Colonic mucosa (tissue), 4 donors: ENCODE data around the gene ZNF91. TPM values are rescaled to one million over a fixed set of nuclear protein-coding genes. Genes with fewer than 3 reads are reported as not detected.

ENCODE experiments used
- DNase-seq: peaks from one replicate; pipeline ENCODE4 v3.0.0-alpha.2; 2020
- H3K27ac ChIP-seq: fragments of 200-600 bp; one replicate; pipeline ENCODE4 v1.8.0; 2021
- H3K27me3 ChIP-seq: fragments of 200-600 bp; one replicate; pipeline ENCODE4 v1.8.0; 2021
- H3K36me3 ChIP-seq: fragments of 200-600 bp; one replicate; pipeline ENCODE4 v1.8.0; 2021
- H3K4me1 ChIP-seq: fragments of 200-600 bp; one replicate; pipeline ENCODE4 v1.8.0; 2021; ENCODE audit warnings: mild to moderate bottlenecking
- H3K4me3 ChIP-seq: fragments of 200-600 bp; one replicate; pipeline ENCODE4 v1.8.0; 2021
- H3K9ac ChIP-seq, 2 donors: one replicate each; pipeline ENCODE4 v1.7.0; 2013; ENCODE audit warnings: control low read depth in 2 of 2, low read depth in 2 of 2, low read length in 2 of 2
- H3K9me3 ChIP-seq: fragments of 200-600 bp; one replicate; pipeline ENCODE4 v1.8.0; 2021
- intact Hi-C: fragments of 100-400 bp; cut with DNase I; formaldehyde crosslinking; loops from one replicate; pipeline ENCODE4 v1.14.1; 2022
- total RNA-seq, 2 donors: library from RNA; stranded (reverse); fragmentation: NEBNext Ultra II Directional in 1 of 2; extraction: Animal tissue kit (Norgen Biotek cat#: 25700) in 1 of 2; gene quantifications; one replicate each; pipeline ENCODE4 v1.2.1, GENCODE V29; 2021
- TF ChIP-seq, protein P1 (sequence below): fragments of 200-600 bp; IDR thresholded peaks from one replicate; pipeline ENCODE4 v1.8.0; 2022; ENCODE audit warnings: antibody characterized with exemption, mild to moderate bottlenecking
- donor health status: healthy.
- donor health status: DM: no; HTN: no; CAD: no.
- donor health status: DM: no; HTN: no; CAD: no.

The ZNF91 gene
- total RNA-seq, 2 donors from 2014 or later, result 70.8 to 80.5 TPM

DNA sequence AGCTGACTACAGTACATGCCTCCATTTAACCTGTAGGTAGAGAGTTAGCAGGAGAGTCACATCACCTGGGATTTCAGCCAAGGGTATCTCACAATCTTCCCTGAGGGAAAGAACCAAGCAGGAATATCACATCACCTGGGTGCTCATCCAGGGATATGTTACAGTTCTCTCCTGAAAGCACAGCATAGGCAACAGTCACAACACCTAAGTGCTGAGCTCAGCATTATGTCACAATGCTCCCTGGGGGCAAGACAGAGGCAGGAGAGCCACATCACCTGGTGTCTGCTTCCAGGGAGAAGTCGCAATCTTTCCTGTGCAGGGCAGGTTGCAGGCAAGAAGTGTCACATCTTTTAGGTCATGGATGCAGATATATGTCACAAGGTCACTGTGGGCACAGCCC is 9.4 kb upstream of the ZNF91 start:
- no peak for DNase-seq
- H3K9ac ChIP-seq, result no peak overlapping the region
- intact Hi-C loops, result no loop called here
- no peaks in the 10 kb centered on the region for H3K9me3 ChIP-seq
- no peaks in the 10 kb centered on the region for H3K36me3 ChIP-seq
- TF ChIP-seq, protein P1, sequence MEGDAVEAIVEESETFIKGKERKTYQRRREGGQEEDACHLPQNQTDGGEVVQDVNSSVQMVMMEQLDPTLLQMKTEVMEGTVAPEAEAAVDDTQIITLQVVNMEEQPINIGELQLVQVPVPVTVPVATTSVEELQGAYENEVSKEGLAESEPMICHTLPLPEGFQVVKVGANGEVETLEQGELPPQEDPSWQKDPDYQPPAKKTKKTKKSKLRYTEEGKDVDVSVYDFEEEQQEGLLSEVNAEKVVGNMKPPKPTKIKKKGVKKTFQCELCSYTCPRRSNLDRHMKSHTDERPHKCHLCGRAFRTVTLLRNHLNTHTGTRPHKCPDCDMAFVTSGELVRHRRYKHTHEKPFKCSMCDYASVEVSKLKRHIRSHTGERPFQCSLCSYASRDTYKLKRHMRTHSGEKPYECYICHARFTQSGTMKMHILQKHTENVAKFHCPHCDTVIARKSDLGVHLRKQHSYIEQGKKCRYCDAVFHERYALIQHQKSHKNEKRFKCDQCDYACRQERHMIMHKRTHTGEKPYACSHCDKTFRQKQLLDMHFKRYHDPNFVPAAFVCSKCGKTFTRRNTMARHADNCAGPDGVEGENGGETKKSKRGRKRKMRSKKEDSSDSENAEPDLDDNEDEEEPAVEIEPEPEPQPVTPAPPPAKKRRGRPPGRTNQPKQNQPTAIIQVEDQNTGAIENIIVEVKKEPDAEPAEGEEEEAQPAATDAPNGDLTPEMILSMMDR, result no peak
- H3K4me1 ChIP-seq, result peaks cover 10% of the 10 kb centered on the region
- no peaks in the 10 kb centered on the region for H3K27me3 ChIP-seq
- H3K27ac ChIP-seq, result peak overlapping the region; percentile 7
- H3K4me3 ChIP-seq, result no peak overlapping the region

DNA sequence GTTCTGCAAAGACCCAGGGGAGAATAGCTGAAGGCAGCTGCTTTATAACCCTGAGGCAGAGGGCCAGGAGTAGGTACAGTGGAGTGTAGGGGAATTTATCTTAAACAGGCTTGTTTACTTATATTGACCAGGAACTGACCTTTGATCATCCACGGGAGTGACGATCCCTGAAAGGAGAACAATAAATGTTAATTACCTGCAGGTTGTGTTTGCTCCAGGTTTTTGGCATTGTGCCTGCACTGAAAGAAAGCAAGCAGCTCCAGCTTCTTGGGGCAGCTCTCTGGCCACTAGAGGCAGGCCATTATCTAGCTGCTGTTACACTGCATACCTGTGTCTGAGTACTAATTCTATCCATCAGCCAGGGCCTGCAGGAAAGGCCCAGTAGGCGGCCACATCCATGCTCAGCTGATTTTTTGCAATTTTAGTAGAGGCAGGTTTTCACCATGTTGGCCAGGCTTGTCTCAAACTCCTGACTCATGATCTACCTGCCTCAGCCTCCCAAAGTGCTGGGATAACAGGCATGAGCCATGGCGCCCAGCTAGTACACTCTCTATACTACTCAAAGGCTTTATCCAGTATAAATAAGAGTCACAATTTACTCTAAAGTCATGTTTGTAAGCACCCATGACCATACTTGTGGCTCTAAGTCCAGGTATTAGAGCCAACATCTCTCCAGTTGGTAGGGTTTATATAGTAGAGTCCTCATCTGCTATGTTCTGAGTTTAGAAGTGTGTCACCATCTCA is 8.5 kb upstream of the ZNF91 start:
- DNase-seq, result peak; percentile 93
- Histone ChIP-seq H3K9me3 (no peaks in the 10 kb centered on the region), H3K4me1 (peaks cover 10% of the 10 kb centered on the region), H3K27me3 (no peaks in the 10 kb centered on the region), H3K27ac (peak overlapping the region; percentile 85), H3K4me3 (no peak overlapping the region), H3K36me3 (no peaks in the 10 kb centered on the region), H3K9ac (peak overlapping the region in 1 of 2 donors; percentile 41)
- intact Hi-C loops, result no loop called here
- TF ChIP-seq, protein P1, result peak; percentile 64

DNA sequence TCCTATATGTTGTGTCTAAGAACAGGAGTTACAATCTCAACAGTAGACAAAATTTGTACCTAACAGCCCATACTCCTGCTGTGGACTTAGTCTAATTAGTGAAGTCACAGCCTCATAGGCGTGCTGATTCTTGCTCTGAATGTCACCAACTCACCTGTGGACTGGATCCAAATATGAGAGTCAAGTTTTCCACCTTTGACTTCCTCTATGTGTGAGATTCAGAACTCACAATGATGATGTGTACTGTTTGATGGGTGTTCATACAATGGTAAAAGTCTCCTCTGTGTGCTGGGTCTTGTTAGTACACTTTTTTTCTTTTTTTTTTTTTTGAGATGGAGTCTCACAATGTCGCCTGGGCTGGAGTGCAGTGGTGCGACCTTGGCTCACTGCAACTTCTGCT is 7.8 kb upstream of the ZNF91 start:
- TF ChIP-seq, protein P1, result no peak
- Histone ChIP-seq H3K27ac (peak overlapping the region; percentile 85), H3K4me3 (no peak overlapping the region), H3K36me3 (no peaks in the 10 kb centered on the region), H3K9ac (peak overlapping the region in 1 of 2 donors; percentile 41), H3K4me1 (peaks cover 10% of the 10 kb centered on the region), H3K27me3 (no peaks in the 10 kb centered on the region), H3K9me3 (no peaks in the 10 kb centered on the region)
- no peak for DNase-seq
- intact Hi-C loops, result no loop called here

DNA sequence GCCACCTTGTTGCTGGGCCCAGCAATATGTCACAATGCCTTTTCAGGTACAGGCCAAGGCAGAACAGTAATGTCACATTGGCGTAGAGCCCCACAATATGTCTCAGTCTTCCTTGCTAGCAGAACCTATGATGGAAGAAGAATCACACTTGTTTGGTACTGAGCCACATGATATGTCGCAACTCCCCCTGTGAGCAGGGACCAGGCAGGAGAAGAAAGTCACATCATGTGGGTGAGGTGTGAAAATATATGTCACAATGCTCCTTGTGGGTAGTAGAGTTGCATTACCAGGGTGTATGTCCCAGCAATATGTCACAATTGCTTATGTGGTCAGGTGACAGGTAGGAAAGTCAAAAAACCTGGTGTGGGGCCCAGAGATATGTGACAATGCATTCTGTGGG is 7.1 kb upstream of the ZNF91 start:
- Histone ChIP-seq H3K27me3 (no peaks in the 10 kb centered on the region), H3K36me3 (no peaks in the 10 kb centered on the region), H3K27ac (peak overlapping the region; percentile 85), H3K4me3 (no peak overlapping the region), H3K9me3 (no peaks in the 10 kb centered on the region), H3K4me1 (peaks cover 10% of the 10 kb centered on the region), H3K9ac (peak overlapping the region in 1 of 2 donors; percentile 41)
- TF ChIP-seq, protein P1, result no peak
- intact Hi-C loops, result no loop called here
- no peak for DNase-seq

DNA sequence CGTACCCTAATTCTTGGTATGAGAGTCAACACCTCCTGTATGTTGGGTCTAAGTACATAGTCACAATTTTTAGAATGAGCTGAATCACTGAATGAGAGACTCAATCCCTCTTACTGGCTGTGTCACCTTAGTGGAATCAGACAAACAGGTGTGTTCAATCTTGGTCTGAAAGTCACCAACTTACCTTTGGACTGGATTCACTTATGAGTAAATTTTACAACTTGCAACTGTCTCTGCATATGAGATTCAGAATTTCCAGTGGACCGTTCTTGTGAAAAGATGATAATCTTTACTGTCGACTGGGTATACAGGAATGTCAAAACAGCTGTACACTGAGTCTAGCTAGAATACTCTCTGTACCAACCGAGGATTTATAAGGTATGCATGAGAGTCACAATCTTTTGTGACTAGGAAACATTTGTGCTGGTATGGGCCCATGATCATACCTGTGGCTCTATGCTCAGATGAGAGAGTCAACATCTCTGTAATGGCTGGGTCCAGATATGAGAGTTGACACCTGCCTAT is 5.9 kb upstream of the ZNF91 start:
- Histone ChIP-seq H3K27me3 (no peaks in the 10 kb centered on the region), H3K4me3 (no peak overlapping the region), H3K27ac (peak overlapping the region; percentile 85), H3K36me3 (no peaks in the 10 kb centered on the region), H3K4me1 (peaks cover 10% of the 10 kb centered on the region), H3K9me3 (no peaks in the 10 kb centered on the region), H3K9ac (peak overlapping the region in 1 of 2 donors; percentile 54)
- TF ChIP-seq, protein P1, result no peak
- intact Hi-C loops, result no loop called here
- no peak for DNase-seq
